ENCODE results near the gene AKT1S1.

Gene AKT1S1

DNA sequence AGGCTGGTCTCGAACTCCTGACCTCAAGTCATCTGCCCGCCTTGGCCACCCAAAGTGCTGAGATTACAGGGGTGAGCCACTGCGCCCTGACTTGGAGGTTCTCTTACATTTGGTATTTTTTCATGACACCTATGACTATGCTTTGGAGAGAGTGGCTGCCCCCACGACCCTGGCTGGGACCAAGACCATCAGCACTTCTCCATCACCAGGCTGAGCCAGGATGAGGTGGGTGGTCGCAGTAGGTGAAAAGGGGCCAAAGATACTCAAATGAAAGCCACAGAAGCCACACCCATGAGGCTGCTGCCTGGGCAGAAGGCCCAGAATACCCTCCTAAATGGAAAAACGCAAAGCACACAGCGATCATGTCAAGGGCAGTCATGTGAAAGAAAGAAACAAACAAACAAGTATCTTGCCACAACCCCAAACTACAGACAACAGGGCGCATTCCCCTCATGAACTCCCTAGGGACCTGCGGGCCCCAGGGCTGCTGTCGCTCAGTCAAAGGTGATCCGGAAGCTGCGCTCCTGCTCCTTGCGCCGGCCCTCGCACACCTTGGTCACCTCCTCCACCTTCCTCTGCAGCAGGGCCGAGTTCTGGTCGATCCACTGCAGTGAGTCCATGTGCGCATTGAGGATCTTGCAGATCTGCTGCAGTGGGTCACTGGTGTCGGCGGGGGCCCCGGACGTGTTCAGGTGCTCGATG lies 30.7 kb upstream of the AKT1S1 start:
- no peak for DNase-seq (ENCODE audit: low read depth, low spot score)

DNA sequence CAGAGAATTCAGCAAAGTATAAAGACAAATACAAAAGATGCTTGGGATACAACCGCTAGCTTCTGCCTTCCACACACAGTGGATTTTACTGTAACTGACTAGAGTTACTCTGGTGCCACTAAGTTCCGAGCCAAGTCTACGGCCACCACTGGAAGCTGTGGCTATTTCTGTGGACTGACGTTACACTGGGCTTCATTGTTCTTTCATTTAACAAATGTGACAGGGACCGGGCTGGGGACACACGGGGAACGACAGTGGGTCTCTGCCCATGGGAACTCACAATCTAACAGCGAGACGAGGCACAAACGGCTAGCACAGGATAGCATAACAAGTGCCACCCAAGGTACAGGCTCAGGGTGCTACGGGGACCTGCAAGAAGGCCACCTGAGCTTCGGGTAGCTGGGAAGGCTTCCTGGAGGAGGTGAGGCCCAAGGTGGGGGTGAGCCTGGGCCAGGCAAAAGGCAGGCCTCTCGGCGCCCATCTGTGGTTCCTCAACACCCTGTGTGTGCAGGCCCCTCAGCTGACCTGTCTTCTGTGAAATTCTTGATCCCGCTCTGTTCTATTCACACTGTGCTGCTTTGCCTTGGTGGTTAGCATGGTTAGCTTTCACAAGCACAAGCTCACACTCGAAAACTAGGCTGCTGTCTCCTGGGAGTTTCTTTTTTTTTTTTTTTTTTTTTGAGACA lies 29.9 kb upstream of the AKT1S1 start:
- no peak for DNase-seq (ENCODE audit: low read depth, low spot score)

DNA sequence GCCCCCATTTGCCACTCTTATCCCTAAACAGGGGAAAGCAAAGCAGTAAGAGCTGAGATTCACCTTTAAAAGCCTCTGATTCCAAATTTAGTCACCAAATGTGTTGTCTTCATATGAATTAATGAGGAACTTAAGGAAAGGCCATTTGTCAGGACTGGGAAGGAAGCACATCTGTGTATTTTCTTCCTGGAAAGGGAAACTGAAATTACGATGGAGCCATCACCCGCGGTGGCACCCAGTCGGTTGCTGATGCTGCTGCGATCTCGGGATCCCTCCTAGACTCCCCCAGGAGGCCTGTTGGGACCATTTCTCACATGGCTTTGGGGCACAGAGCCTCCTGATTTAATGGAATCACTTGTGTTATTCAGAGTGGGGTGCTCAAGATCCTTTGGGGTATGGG lies 27.0 kb upstream of the AKT1S1 start:
- DNase-seq (ENCODE audit: low read depth, low spot score): no peak

DNA sequence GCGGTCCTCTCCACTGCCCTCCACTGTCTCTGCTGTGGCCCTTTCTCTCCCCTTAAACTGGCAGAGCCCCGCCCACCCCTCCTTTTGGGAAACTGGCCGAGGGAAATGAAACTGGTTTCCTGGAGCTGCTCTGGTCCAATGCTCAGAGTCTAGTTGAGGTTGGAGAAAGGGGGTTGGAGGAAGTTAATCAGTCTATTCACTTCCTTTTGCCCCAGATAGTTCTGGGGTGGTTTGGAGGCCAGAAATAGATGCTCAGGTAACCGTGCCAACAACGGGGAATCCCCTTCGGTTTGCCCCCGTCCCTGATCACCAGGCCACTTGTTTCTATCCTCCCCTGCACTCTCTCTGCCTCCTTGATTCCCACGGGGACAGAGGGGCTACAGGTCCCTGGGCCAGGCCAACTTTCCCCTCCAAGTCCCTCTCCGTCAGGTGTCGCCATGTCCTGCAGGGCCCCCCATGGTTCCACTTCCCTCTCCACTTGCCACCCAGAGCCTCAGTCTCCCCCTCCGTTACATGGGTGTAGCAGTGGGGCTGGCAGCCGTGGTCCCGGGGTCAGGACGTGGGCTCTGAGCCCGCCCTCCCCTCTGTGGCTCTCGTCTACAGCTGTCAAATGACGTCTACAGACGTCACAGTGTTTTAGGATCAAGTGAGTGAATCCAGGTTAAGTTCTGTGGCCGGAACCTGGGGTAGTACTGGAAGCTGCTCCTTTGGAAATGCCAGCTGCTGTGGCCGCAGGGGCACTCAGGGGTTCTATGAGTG lies 19.9 kb upstream of the AKT1S1 start, which contains the start of gene IL4I1:
IL4I1 (minus strand) TSS at position 25 of the 759 bp plus-strand sequence. CDS start 727 bp downstream, outside the sequence.
- no peak for DNase-seq (ENCODE audit: low read depth, low spot score)

DNA sequence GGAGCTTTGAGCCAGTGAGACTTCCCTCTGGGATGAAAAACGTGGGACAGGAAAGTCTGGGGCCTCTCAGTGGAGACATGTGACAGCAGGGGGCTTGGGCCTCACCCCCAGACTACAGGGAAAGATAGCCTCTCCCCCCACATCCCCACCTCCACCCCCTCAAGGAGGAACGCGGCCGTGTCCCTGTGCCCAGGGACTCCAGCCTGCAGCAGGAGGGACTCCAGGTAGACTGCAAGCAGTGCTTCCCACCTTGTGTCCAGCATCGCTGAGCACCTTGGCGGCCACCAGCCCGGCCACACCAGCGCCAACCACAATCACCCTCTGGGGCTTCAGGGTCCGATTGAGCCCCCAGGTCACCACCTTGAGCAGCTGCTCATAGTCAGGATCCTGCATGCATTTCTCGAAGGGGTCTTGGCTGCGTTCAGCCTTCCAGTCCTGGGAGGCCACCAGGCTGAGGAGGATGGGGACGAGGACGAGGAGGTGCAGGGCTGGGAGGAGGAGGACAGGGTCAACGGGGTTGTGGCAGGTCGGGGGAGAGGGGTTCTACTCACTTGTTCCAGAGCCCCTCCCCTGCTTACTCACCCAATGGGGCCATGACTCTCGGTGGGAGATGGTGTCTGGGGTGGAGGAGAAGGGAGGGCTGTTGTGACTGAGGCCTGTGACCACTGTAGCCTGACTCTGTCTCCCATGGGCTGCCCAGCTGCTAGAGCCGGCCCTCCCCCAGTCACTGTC lies 18.6 kb upstream of the AKT1S1 start:
- no peak for DNase-seq (ENCODE audit: low read depth, low spot score)

DNA sequence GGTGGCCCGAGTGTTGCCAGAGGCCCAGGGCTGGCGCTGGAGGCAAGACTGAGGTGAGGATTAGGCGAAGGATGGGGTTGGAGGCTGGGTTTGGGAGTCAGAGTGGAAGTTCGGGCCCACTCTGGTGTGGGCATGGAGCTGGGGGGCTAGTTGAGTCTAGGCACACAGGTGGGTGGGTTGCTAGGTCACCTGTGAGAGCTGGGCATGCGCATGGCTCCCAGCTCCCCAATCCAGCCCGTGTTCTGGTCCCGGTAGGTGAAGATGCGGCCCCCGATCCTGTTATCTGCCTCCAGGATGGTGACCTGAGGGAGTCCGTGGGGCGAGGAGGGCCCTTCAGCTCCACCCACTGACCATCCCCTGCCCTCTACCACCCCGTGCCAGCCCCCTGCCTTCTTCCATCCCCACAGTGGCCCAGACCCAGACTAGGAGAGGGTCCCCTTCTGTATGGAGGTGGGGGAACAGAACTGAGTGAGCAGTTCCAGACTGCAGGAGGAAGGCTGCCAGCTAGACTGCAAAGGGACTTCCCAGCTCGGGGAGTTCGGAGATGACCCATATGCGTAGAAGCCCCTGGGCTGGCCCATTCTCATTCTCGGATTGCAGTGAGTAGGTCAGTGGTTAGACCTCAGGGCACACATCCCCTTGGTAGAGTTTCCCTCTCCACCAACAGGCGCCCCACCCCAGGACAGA lies 17.9 kb upstream of the AKT1S1 start:
- DNase-seq (ENCODE audit: low read depth, low spot score): no peak

DNA sequence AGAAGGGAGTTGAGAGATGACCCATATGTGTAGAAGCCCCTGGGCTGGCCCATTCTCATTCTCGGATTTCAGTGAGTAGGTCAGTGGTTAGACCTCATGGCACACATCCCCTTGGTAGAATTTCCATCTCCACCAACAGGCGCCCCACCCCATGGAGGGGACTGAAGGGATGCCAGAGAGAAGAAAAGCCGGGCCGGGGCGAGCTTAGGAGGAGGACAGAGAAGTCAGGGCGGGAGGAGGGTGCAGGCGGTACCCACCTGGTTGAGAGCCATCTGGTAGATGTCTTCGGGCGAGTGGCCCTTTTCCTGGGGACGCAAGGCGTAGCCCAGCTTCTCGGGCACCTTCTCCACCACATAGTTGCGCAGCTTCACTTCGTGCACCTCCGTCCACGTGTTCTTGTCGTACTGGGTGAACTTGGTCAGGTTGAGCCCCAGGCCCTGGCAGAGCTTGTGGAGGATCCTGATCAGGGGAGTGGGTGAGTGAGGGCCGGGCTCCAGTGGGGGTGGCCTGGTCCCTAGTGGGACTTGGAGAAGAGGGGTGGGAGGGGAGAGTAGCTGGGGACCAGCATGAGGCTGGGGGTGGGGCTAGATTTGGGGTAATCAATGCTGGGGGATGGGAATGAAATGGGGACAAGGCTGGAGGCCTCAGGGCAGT lies 17.0 kb upstream of the AKT1S1 start:
- DNase-seq (ENCODE audit: low read depth, low spot score): no peak

DNA sequence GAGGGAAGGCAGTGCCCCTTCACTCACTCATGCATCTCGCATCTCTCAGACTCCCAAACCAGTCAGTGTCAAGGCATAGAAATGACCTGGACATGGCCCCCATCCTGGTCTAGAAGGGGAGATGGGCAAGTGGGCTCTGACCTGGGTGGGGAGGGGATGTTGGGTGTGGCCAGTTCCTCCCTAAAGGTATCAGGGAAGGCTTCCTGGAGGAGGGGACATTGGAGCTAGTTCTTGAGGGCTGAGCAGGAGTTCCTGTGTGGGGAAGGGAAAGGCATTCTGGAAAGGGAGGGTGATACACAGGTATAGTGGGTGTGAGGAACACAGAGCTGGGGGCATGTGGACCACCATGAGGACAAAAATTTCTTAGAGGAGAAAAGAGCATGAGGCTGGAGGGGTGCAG lies 15.6 kb upstream of the AKT1S1 start:
- no peak for DNase-seq (ENCODE audit: low read depth, low spot score)

DNA sequence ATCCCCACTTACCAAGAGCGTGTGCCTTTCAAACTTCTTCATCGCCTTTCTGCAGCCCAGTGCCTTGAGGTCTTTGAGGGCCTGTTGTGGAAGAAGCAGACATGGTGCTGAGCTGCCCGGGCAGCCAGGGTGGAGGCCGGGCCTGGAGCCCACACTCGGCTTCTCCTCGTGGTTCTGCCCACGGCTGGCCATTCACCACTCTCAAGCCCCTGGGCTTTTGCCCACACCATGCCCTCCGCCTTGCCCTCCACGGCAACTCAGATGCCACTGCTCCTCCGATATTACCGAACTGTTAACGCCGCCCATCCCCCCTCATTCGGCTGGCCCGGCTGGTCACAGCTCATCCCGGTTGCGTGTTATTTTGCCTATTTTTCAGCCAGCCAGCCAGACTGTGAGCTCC lies 14.2 kb upstream of the AKT1S1 start:
- no peak for DNase-seq (ENCODE audit: low read depth, low spot score)

DNA sequence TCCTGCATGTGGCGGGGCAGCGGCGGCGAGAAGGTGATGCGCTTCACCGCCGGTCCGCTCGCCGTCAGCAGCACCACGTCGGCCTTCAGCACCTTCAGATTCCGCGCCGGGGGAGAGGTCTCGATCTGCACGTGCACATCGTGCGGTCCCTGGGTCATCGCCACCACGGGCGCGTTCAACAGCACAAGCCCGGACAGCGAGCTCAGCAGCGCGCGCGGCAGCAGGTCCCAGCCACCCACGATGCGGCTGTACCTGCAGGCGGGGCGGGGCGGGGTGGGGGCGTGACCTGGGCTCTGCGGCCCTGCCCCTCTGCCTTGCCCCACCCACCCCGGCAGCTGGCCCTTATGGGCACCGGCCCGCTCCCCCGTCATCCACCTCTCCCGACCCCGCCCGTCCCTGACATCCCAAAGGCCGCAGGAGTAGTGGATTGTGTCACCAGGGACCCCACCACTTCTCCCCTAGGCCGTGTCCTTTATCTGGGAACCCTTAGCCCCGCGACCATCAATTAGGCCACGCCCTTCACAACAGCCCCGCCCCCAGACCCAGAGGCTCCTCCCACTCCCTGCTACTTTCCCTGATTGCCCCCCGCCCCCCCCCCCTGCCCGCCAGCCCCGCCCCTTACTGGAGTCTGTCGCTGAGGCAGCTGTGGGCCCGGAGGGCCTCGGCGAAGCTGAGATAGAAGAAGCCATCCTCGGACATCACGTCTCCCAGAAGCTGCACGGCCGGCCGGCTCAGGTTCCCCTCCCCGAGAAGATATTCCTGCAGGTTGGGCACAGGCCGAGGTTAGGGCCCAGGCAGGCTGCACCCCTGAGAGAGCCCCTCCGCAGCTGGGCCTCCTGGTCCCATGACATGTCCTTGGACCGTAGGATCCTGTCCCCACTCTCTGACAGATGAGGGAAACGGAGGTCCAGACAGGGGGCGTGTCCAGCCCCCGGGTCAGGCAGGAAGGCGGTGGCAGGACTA lies 13.5 kb upstream of the AKT1S1 start:
- DNase-seq (ENCODE audit: low read depth, low spot score): no peak

DNA sequence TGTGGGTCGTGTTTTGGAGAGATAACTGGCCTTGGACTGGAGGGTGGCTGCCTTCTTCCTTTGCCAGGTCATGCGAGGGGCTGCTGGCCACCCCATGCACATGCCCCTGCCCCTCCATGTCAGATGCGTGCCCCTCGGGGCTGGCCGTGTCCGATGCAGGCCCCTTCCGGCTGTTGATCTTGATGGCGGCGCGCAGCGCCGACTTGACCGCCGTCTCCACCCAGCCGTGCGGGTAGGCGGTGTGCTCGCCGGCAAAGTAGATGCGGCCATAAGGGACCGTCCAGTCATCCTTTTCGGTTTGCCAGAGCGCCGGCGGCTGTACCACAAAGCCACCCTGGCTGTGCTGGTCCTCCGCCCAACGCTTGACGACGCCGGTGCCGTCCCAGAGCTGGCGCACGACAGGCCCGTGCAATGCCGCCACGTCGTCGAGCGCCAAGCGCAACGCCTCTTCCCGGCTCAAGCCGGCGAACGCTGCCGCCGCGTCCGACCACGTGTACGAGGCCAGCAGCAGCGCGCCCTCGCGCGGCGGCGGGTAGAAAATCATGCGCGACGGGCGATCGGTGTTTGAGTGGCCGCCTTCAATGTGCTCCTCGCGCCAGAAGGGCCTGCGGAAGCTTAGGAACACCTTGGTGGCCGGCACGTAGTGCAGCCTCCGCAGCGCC lies 12.7 kb upstream of the AKT1S1 start:
- no peak for DNase-seq (ENCODE audit: low read depth, low spot score)

DNA sequence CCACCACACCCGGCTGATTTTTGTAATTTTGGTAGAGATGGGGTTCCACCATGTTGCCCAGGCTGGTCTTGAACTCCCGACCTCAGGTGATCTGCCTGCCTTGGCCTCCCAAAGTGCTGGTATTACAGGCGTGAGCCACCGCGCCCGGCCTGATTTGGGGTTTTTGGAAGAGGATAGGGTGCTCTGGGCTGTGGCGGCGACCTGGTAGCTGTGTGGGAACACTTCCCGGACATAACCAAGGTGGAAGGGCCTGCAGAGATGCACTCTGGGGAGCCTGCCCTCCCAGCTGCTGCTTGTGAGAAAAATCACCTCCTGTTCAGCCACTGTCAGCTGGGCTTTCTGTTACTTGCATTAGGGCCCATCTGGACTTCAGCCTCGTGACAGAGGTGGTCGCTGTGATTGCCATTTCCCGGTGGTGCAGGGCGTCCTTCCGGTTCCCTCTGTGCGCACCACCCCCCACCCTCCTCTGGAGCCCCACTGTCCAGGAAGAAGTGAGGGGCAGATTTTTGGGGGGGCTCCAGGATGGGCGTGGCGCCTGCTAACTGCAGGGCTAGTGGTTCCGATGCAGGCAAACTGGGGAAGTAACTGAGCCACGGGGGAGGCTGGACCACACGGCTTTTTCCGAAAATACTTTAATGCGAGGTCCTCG lies 12.0 kb upstream of the AKT1S1 start:
- DNase-seq (ENCODE audit: low read depth, low spot score): no peak

DNA sequence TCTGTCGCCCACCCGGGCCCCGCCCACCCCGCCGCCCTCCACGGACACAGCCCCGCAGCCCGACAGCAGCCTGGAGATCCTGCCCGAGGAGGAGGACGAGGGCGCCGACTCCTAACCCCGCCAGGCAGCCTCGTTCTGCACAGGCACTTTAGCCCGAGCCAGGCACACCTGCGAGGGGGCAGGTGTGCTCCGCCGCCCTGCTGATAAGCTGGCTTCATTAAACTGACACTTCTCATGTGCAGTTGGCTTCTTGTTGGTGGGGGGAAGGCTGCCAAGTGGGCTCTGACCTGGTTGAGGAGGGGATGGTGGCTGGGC lies 11.3 kb upstream of the AKT1S1 start:
- no peak for DNase-seq (ENCODE audit: low read depth, low spot score)

DNA sequence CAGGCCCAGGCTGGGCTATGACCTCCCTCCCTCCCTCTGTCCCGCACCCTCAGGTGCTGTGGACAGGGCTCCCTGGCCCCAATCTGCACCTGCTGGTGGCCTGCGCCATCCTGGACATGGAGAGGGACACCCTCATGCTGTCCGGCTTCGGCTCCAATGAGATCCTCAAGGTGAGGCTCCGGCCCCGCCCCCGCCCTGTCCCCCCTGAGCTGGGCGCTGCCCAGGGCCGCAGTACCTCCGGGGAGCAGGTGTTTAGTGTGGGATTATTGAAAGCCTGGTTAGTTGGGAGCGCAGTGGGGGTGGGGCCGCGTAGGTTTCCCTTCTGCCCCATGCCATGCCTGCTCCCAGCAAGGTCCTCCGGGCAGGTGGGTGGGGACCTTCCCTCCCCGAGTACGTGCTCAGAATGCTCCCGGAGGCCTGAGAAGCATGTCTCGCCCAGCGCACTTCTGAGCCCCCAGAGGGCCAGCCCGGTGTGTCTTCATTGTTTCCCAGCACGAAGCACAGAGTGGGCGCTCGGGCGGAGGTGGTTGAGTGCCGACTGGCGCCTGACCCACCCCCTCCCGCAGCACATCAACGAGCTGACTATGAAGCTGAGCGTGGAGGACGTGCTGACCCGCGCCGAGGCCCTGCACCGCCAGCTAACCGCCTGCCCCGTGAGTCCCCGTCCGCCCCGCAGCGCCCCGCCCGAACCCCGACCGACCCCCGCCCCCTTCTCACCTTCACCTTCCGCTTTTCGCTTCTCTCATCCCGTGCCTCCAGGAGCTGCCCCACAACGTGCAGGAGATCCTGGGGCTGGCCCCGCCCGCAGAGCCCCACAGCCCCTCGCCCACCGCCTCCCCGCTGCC lies 10.7 kb upstream of the AKT1S1 start:
- no peak for DNase-seq (ENCODE audit: low read depth, low spot score)

DNA sequence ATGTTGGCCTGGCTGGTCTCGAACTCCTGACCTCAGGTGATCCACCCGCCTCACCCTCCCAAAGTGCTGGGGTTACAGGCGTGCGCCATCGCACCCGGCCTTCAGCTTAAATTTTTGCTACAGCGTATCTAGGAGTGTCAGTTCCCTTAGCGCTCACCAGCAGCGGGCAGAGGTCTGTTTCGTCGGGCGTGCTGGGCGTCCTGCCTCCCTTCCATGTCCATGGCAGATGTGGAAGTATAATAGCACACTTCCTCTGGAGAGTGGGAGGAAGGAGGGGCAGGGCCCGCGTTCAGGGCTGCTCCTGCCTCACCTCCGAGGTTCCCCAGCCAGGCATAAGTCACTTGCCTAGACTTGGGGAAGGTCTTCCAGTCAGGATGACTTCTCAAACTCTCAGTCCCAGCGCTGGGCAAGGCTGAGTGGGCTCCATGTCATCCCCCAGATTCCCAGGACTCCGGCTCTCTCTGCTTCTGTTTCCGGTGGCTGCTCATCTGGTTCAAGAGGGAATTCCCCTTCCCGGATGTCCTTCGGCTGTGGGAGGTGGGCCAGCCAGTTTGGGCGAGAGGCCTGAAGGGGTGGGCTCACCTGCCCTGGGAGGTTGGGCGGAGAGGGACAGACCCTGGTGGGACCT lies 10.0 kb upstream of the AKT1S1 start:
- DNase-seq (ENCODE audit: low read depth, low spot score): no peak

DNA sequence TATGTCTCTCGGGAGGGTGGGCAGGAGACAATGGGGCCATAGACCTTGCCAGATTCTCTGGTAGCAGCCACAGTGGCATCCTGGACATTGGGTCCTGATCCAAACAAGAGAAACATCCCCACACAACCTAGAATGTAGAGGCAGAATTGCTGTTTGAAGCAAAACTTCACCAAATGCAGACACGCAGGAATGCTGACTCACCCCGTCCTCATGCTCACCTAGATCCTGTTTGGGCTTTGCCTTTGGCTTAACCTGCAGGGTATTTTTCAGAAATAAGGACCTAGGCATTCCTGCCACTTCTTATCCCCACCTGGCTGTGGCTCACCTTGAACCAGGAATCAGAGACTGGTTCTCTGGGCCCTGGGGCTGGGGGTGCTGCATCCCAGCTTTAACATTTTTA lies 7.6 kb upstream of the AKT1S1 start:
- no peak for DNase-seq (ENCODE audit: low read depth, low spot score)

DNA sequence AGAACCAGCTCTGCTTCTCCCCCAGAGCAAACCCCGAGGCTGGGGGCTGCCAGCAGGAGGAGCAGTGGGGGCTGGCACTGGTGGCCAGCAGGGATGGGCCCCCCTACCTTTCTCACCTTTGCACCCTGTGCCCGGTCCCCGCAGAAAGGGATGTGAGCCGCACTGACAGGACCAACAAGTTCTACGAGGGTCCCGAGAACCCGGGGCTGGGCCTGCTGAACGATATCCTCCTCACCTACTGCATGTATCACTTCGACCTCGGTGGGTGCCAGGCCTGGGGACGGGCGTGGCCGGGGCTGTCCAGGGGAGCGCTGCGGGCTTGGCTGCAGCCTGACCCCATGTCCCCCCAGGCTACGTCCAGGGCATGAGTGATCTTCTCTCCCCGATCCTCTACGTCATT lies 7.0 kb upstream of the AKT1S1 start:
- no peak for DNase-seq (ENCODE audit: low read depth, low spot score)

Measured in iPS DF 19.7 (cell line).